RPMI8226 (cell line): ENCODE measurements around the gene WNT7B.

Experiments used
- DNase-seq: peaks from one replicate; pipeline ENCODE4 v3.0.0-alpha.2; 2015

Gene WNT7B

GRCh38 chr22:45969801-45970470, 7.0 kb downstream of the WNT7B start:
- no peak for DNase-seq

- DNase-seq, result peak; percentile 33
These were observed 7.6 kb downstream of the WNT7B start for GRCh38 chr22:45969414-45969799.

GRCh38 chr22:45968751-45969413, 8.1 kb downstream of the WNT7B start:
- DNase-seq, result no peak

- DNase-seq, result no peak
These were observed 8.8 kb downstream of the WNT7B start for GRCh38 chr22:45968003-45968650.

- no peak for DNase-seq
These were observed 10.0 kb downstream of the WNT7B start for GRCh38 chr22:45966895-45967365.

- peak; percentile 98 for DNase-seq
These were observed 10.6 kb downstream of the WNT7B start for GRCh38 chr22:45966320-45966894.

GRCh38 chr22:45965563-45965962, 11.4 kb downstream of the WNT7B start:
- no peak for DNase-seq

- DNase-seq, result no peak
These were observed 11.9 kb downstream of the WNT7B start for GRCh38 chr22:45964926-45965527.

- no peak for DNase-seq
These were observed 12.6 kb downstream of the WNT7B start for GRCh38 chr22:45964372-45964771.

GRCh38 chr22:45963821-45964220, 13.1 kb downstream of the WNT7B start:
- DNase-seq, result no peak

GRCh38 chr22:45962756-45963324, 14.1 kb downstream of the WNT7B start:
- no peak for DNase-seq

- DNase-seq, result no peak
These were observed 14.6 kb downstream of the WNT7B start for GRCh38 chr22:45962434-45962718.

GRCh38 chr22:45961679-45962433, 15.1 kb downstream of the WNT7B start:
- no peak for DNase-seq

- no peak for DNase-seq
These were observed 16.2 kb downstream of the WNT7B start for GRCh38 chr22:45960477-45961386.

- DNase-seq, result no peak
These were observed 17.1 kb downstream of the WNT7B start for GRCh38 chr22:45959719-45960476.

GRCh38 chr22:45958971-45959370, 18.0 kb downstream of the WNT7B start:
- DNase-seq, result no peak

- no peak for DNase-seq
These were observed 19.1 kb downstream of the WNT7B start for GRCh38 chr22:45957826-45958225.

- DNase-seq, result no peak
These were observed 23.8 kb downstream of the WNT7B start for GRCh38 chr22:45953178-45953577.

- no peak for DNase-seq
These were observed 24.4 kb downstream of the WNT7B start for GRCh38 chr22:45952553-45952952.

- DNase-seq, result no peak
These were observed 24.8 kb downstream of the WNT7B start for GRCh38 chr22:45952151-45952550.

- DNase-seq, result no peak
These were observed 27.1 kb downstream of the WNT7B start for GRCh38 chr22:45949891-45950290.
